ENCODE results near the gene PROZ.

PROZ gene

DNA sequence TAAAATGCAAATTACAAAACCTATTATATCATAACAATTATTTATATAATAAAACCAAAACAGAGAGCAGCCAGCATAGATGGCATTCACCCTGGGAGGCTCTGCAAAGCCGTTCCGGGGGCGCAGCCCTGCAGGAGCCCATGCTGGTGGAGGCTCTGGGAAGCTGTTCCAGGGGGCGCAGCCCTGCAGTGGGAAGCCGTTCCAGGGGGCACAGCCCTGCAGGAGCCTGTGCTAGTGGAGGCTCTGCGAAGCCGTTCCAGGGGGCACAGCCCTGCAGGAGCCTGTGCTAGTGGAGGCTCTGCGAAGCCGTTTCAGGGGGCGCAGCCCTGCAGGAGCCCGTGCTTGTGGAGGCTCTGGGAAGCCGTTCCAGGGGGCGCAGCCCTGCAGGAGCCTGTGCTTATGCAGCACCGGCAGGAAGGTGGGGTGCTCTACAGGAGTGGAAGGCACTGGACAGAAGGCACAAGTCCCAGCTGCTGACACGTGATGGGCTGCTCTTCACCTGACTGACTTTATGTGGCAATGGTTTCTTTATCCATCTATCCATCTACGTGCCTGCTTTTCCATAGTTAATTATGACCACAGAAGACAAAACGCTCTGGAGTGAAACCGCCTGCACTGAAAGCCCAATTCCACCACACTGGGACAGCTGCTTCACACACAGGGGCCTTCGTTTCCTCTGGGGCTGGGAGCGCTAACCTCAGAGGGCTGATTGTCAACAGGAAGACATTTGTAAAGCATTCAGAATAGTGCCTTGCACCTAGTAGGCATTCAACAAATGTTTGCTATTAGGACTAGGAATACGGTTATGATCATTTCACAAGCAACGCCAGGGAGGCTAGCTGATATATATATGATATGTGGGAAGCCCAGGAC, 26.4 kb downstream of the PROZ start:
- H3K4me3 Mint-ChIP-seq, result peak overlapping the region; percentile 71
- peak overlapping the region; percentile 73 for H3K27ac Mint-ChIP-seq
- peaks cover 55% of the 10 kb centered on the region for H3K36me3 Mint-ChIP-seq (ENCODE audit: low read depth)
- H3K9me3 Mint-ChIP-seq, result no peaks in the 10 kb centered on the region
- no peaks in the 10 kb centered on the region for H3K27me3 Mint-ChIP-seq (ENCODE audit: low read depth)
- H3K4me1 Mint-ChIP-seq (ENCODE audit: low read depth), result peaks cover 52% of the 10 kb centered on the region

DNA sequence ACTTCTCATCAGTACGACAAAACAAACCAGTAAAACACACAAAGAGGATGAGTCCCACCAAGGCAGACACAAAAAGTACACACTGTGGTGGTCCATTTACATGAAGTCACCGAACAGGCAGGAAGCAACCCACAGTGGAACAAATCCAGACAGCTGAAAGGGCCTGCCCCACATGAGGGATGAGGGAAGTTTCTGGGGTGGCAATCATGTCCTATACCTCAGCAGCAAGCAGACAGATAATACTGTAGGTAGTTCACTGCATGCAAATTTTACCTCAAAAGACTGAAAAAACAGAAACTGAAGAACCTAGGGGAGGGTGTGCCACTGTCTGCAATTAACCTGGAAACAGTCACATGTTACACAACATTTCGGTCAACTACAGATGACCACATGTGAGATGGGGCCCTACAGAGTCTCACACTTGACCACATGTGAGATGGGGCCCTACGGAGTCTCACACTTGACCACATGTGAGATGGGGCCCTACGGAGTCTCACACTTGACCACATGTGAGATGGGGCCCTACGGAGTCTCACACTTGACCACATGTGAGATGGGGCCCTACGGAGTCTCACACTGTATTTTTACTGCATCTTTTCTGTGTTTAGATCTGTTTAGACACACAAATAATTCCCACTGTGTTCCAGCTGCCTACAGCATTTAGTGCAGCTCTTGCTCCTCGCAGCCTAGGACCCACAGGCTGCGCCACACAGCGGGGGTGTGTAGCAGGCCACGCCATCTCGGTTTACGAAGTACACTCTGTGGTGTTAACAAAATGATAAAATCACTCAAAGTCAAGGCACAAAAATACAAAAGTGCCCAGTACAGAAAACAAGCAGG, 27.8 kb downstream of the PROZ start:
- H3K27ac Mint-ChIP-seq, result peak overlapping the region; percentile 18
- peak overlapping the region; percentile 43 for H3K4me3 Mint-ChIP-seq
- peaks cover 41% of the 10 kb centered on the region for H3K4me1 Mint-ChIP-seq (ENCODE audit: low read depth)
- H3K9me3 Mint-ChIP-seq, result no peaks in the 10 kb centered on the region
- H3K27me3 Mint-ChIP-seq (ENCODE audit: low read depth), result no peaks in the 10 kb centered on the region
- peaks cover 55% of the 10 kb centered on the region for H3K36me3 Mint-ChIP-seq (ENCODE audit: low read depth)

DNA sequence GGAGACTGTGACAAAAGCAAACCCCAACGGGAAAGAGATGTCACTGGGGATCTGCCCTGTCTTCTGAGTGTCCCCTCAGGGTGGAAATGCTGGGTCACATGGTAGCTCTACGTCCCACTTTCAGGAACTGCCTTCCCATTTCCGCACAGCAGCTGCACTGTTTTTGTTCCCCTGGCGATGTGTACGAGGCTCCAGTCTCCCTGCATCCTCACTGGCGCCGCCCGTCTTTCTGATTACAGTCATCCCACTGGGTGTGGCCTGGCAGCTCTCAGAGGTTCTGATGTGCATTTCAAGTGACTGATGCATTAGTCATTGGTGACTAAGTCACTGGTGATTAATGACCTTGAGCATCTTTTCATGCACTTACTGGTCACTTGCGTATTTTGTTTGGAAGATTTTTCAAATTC, 28.8 kb downstream of the PROZ start:
- H3K4me3 Mint-ChIP-seq, result no peak overlapping the region
- peaks cover 52% of the 10 kb centered on the region for H3K36me3 Mint-ChIP-seq (ENCODE audit: low read depth)
- H3K27ac Mint-ChIP-seq, result peak overlapping the region; percentile 21
- no peaks in the 10 kb centered on the region for H3K9me3 Mint-ChIP-seq
- no peaks in the 10 kb centered on the region for H3K27me3 Mint-ChIP-seq (ENCODE audit: low read depth)
- peaks cover 37% of the 10 kb centered on the region for H3K4me1 Mint-ChIP-seq (ENCODE audit: low read depth)

DNA sequence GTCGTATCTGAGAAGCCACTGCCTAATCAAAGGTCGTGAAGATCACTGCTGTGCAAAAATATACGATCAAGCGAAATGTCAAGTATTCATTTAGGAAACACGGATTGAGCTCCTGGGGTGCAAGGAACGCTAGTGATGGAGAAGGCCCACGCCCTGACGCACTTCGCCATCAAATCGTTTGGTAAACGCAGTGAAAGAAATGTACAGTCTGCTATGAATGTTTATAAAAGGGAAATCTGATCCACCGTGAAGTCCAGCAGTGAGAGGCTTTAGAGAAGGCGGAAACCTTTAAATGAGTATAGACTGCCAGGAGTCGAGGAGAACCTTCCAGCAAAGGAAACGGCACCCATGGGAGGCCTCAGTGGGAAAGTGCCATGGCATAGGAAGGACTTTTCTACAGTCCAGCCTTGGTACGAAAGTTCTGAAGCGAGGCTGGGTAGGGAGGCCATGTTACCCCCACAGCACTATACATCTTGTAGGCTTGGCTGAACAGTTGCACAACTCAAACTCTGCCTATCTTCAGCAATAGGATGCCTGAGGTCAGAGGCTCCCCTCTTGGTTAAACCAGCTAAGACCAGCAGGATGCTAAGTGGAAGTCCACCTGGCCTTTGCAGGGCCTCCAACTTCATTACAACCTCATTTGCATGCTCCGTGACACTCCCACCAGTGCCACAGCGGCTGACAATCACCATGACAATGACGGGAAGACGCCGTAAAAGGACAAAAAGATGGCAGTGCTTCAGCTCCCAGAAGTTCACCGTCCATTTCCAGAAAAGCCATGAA, 29.6 kb downstream of the PROZ start:
- Mint-ChIP-seq H3K9me3 (no peaks in the 10 kb centered on the region), H3K4me1 (ENCODE audit: low read depth) (peaks cover 37% of the 10 kb centered on the region), H3K27me3 (ENCODE audit: low read depth) (no peaks in the 10 kb centered on the region), H3K4me3 (no peak overlapping the region), H3K27ac (no peak overlapping the region), H3K36me3 (ENCODE audit: low read depth) (peaks cover 54% of the 10 kb centered on the region)

DNA sequence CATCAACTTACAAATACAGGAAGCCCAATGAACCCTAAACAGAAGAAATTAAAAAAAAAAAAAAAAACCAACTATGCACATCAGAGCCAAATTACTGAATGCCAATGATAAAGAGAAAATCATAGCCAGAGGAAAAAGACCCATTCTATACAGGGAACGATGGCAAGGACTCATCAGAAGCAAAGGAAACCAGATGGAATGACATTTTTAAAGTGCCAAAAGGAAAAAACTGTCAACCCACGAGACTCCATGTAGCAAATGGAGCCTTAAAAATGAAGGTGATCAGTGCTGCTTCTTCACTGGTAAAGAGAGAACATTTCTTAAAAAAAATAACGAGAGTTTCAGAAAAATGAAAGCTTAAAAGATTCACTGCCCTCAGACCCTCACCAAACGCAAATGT, 31.7 kb downstream of the PROZ start:
- Mint-ChIP-seq H3K4me3 (no peak overlapping the region), H3K27me3 (ENCODE audit: low read depth) (no peaks in the 10 kb centered on the region), H3K4me1 (ENCODE audit: low read depth) (peaks cover 29% of the 10 kb centered on the region), H3K9me3 (no peaks in the 10 kb centered on the region), H3K27ac (no peak overlapping the region), H3K36me3 (ENCODE audit: low read depth) (peaks cover 56% of the 10 kb centered on the region)

DNA sequence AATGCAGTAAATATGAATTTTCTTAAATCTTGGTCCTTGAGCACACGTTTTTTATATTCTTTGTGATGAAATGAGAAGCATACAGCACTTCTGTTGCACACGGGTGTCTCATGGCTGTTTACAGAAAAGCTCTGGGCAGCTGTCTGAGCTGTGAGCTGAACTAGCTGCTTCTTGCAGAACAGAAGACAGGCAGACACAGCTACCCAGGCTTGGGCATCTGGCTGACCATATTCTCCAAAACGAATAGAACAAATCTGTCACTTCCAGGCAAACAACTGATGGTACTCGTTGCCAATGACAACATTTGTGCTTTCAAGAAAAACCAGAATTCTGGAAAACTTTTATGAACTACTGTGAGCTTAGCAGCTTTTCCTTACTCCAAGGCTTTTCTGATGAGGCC, 33.8 kb downstream of the PROZ start:
- no peaks in the 10 kb centered on the region for H3K9me3 Mint-ChIP-seq
- H3K27me3 Mint-ChIP-seq (ENCODE audit: low read depth), result no peaks in the 10 kb centered on the region
- H3K4me1 Mint-ChIP-seq (ENCODE audit: low read depth), result peaks cover 15% of the 10 kb centered on the region
- peaks cover 62% of the 10 kb centered on the region for H3K36me3 Mint-ChIP-seq (ENCODE audit: low read depth)
- H3K27ac Mint-ChIP-seq, result no peak overlapping the region
- no peak overlapping the region for H3K4me3 Mint-ChIP-seq

DNA sequence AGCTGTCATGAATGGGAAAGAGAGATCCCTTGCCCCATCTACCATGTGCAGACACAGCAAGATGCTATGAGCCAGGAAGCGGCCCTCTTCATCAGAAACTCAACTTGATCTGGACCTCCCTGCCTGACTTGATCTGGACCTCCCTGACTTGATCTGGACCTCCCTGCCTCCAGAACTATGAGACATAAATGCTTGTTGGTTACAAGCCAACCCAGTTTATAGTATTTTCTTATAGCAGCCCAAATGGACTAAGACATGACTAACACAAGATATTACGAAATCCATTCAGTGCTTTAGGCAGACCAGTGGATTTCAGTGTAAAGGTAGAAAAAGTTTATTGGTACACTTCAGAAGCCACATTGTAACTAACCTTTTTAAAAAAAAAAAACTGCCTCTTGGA, 34.5 kb downstream of the PROZ start:
- H3K9me3 Mint-ChIP-seq, result no peaks in the 10 kb centered on the region
- peaks cover 10% of the 10 kb centered on the region for H3K4me1 Mint-ChIP-seq (ENCODE audit: low read depth)
- no peak overlapping the region for H3K4me3 Mint-ChIP-seq
- H3K36me3 Mint-ChIP-seq (ENCODE audit: low read depth), result peaks cover 60% of the 10 kb centered on the region
- no peaks in the 10 kb centered on the region for H3K27me3 Mint-ChIP-seq (ENCODE audit: low read depth)
- no peak overlapping the region for H3K27ac Mint-ChIP-seq

DNA sequence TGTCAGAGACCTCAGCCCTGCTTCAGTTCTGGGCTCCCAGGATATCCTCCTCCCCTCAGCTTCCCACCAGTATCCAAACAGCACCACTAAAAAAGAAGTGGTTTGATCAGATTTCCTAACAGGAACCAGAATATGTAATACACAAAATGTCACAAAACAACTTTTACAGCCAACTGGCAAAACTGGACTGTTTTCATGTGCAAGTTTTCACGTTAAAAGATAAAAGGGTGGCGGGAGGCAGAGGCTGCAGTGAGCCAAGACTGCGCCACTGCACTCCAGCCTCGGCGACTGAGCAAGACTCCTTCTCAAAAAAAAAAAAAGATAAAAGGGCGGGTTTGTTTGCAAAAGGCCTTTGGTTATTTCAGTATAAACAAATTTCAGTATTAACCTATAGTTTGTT, 36.9 kb downstream of the PROZ start:
- Mint-ChIP-seq H3K4me1 (ENCODE audit: low read depth) (peaks cover 1% of the 10 kb centered on the region), H3K27ac (no peak overlapping the region), H3K4me3 (no peak overlapping the region), H3K36me3 (ENCODE audit: low read depth) (peaks cover 50% of the 10 kb centered on the region), H3K9me3 (no peaks in the 10 kb centered on the region), H3K27me3 (ENCODE audit: low read depth) (no peaks in the 10 kb centered on the region)

DNA sequence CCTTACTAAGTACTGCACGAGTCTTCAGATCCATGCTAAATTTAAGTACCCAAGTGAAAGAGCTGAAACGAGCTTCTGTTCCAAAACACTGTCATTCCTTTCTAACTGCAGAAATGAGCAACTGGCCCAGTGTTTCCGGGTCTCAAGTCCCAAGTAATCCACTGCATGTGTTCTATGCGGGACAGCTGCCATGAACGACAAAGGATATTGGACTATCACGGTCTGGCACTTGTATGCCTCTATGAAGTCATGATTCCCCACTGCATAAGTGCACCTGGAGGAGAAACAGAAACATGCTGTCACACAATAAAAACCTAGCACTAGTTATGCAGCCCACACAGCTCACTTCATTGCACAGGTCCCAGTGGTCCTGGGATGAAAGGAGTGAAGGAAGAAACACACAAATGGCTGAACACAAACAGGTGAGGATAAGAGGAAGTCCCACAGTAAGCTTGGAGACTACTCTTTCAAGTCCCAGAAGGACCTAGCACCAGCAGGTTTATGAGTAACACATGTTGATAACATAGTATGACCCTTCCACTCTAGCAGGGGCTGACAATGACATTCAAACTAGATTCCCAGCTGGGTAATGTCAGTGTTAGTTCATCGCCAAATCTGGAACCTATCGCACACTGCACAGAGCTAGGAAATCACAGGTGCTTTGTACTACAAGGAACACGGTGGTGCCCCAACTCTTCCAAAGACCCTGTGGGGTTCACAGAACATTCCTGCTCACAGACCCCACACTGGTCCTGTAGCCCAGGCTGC, 38.7 kb downstream of the PROZ start:
- Mint-ChIP-seq H3K36me3 (ENCODE audit: low read depth) (peaks cover 48% of the 10 kb centered on the region), H3K9me3 (no peaks in the 10 kb centered on the region), H3K4me3 (no peak overlapping the region), H3K4me1 (ENCODE audit: low read depth) (peaks cover 5% of the 10 kb centered on the region), H3K27ac (no peak overlapping the region), H3K27me3 (ENCODE audit: low read depth) (no peaks in the 10 kb centered on the region)

DNA sequence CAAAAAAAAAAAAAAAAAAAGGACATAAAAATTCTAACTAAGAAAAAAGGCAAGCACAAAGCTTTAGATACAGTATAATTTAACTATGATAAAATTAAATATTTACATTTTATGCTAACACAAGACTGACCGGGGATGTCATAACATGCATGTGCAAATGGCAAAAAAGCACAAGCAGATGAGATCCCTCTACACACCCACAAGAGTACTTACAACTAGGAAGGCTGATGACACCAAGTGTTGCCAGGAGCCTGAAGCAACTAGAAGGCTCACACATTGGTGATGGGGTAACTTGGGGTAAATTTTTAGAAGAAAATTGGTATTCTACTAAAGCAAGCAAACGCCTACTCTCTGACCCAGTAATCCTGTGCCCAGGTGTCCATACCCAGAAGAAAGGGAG, 43.4 kb downstream of the PROZ start:
- H3K27me3 Mint-ChIP-seq (ENCODE audit: low read depth), result no peaks in the 10 kb centered on the region
- H3K9me3 Mint-ChIP-seq, result no peaks in the 10 kb centered on the region
- no peak overlapping the region for H3K27ac Mint-ChIP-seq
- peaks cover 36% of the 10 kb centered on the region for H3K36me3 Mint-ChIP-seq (ENCODE audit: low read depth)
- no peak overlapping the region for H3K4me3 Mint-ChIP-seq
- peaks cover 34% of the 10 kb centered on the region for H3K4me1 Mint-ChIP-seq (ENCODE audit: low read depth)

DNA sequence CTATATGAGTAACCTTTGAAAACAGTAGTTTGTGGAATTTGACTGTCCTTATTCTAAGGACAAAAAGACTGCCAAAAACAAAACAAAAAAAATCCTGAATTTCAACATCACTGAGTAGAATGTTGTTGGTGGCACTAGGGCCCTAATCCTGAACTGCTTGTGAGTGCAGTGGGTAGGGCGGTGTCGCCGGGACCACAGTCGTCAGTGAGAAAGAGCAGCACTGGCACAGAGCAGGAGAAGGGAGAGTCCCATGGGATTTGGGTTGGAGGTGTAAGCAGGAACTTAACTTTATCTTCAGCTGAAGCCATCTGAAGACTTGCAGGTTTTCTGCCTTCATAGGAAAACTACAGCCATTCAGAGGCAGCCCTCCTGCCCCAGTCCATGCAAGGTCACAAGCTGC, 44.5 kb downstream of the PROZ start:
- Mint-ChIP-seq H3K4me3 (no peak overlapping the region), H3K36me3 (ENCODE audit: low read depth) (peaks cover 36% of the 10 kb centered on the region), H3K4me1 (ENCODE audit: low read depth) (peaks cover 42% of the 10 kb centered on the region), H3K27ac (peak overlapping the region; percentile 37), H3K9me3 (no peaks in the 10 kb centered on the region), H3K27me3 (ENCODE audit: low read depth) (no peaks in the 10 kb centered on the region)

DNA sequence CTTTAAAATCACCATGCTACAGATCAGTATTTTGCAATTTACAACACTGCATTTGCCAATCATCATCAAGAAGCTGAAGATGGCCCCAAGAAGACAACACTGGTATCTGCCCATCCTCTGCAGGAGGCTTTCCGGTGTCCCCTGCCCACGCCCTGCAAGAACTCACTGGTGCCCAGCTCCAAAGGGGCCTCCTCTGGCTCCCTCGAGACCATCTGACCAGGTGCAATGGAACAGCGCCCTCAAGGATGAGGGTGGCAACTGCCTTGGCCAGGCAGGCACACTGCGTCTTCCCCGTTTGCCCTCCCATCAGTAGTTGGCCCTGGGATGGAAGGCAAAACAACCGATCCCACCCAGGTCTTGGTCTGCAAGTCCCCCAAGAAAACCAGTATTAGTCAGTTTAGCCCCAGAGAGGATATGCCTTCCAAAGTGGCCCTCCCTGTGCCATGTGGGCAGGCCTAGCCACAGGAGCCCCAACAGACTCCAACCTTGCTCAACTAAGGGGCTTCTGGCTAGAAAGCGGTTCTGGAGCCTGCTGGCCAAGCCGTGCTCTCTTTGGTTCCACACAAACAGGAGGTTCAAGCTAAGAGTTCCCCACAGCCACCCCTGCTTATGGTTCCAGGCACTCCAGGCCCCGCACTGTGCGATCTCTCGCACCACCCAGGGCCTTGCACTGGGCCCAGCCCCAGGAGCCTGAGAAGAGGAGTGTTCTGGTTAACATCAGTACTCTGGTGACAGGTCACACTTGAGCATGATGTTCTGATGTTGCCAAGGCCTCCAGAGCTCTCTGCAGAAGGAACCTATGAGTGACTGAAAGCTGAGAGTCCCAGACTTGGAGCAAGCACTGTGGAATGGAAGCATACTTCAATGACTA, 45.3 kb downstream of the PROZ start:
- no peak overlapping the region for H3K27ac Mint-ChIP-seq
- no peaks in the 10 kb centered on the region for H3K9me3 Mint-ChIP-seq
- no peaks in the 10 kb centered on the region for H3K27me3 Mint-ChIP-seq (ENCODE audit: low read depth)
- H3K4me1 Mint-ChIP-seq (ENCODE audit: low read depth), result peaks cover 40% of the 10 kb centered on the region
- peaks cover 35% of the 10 kb centered on the region for H3K36me3 Mint-ChIP-seq (ENCODE audit: low read depth)
- H3K4me3 Mint-ChIP-seq, result no peak overlapping the region

DNA sequence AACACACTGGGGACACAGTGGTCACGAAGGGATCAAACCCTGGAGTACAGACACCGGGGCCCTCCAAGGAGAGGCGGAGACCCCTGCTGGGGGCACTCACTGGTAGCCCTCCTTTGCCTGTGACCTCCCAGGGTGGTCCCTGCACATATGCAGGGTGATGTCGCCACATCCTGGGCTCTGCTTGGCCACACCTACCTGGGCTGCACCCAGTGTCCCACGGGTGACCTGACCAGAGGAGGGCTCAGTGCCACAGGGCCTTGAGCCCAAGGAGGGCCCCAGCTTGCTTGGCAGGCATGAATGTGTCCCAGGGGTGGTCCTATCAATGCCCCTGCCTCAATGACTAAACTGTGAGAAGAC, 45.9 kb downstream of the PROZ start:
- no peaks in the 10 kb centered on the region for H3K9me3 Mint-ChIP-seq
- H3K27ac Mint-ChIP-seq, result no peak overlapping the region
- peaks cover 40% of the 10 kb centered on the region for H3K4me1 Mint-ChIP-seq (ENCODE audit: low read depth)
- H3K4me3 Mint-ChIP-seq, result no peak overlapping the region
- peaks cover 30% of the 10 kb centered on the region for H3K36me3 Mint-ChIP-seq (ENCODE audit: low read depth)
- no peaks in the 10 kb centered on the region for H3K27me3 Mint-ChIP-seq (ENCODE audit: low read depth)

Measured in T-helper 1 cell treated with Interleukin-12 subunit alpha and Interleukin-12 subunit beta and Interleukin-4 antibody, amounts not matched to agents 30 μg/mL and 1 μg/mL, for 36 hours (primary cell).